NCI-H2081 treated with DMSO at 0.1 percent for 48 hours (cell line): ENCODE results near the gene SIGLEC6.

Experiments
- DNase-seq: peaks from one replicate; lab custom pipeline; 2025; lab: John Stamatoyannopoulos, UW

The SIGLEC6 gene

GRCh38 chr19:51473009-51473707 lies 58.3 kb downstream of the SIGLEC6 start:
- no peak for DNase-seq

DNA sequence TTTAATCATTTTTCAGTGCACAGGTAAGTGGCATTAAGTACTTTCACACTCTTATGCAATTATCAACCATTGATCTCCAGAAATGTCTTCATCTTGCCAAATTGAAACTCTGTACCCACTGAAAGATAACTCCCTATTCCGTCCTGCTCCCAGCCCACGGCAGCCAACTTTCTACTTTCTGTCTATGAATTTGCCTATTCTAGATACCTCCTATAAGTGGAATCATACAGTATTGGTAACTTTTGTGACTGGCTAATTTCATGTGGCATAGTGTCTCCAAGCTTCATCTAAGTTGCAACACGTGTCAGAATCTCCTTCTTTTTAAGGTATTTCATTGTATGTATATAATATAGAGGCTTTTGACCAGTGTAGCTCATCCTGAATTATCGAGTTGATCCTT lies 58.9 kb downstream of the SIGLEC6 start:
- no peak for DNase-seq

DNA sequence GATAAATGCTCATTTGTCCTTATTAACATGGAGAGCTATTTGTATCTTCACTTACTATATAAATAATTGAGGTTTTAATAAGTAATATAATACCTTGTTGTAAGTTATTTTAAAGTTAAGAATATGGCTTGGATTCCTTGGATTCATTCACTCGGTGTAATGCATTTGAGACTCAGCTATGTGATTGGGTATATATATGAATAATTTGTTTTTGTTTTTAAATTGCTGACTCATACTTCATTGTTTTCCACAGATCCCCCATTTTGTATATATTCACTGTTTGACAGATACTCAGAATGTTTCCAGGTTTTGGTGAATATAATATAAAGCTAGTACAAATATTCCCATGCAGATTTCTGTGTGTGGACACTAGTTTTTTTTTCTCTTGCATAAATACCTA lies 59.9 kb downstream of the SIGLEC6 start:
- DNase-seq, result no peak

DNA sequence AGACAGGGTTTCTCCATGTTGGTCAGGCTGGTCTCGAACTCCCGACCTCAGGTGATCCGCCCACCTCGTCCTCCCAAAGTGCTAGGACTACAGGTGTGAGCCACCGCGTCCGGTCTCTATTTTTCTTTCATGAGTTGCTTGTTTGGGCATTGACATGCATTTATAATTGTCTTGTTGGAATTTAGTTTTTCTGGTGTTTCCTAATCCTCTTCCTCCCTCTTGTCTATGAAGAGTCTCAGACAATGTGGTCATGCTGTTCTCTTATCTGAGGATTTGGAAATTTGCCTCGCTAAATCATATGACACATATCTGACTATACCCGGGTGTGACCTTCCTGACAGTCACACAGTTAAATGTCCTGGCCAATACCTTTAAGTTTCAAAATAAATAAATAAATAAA lies 60.5 kb downstream of the SIGLEC6 start:
- no peak for DNase-seq

DNA sequence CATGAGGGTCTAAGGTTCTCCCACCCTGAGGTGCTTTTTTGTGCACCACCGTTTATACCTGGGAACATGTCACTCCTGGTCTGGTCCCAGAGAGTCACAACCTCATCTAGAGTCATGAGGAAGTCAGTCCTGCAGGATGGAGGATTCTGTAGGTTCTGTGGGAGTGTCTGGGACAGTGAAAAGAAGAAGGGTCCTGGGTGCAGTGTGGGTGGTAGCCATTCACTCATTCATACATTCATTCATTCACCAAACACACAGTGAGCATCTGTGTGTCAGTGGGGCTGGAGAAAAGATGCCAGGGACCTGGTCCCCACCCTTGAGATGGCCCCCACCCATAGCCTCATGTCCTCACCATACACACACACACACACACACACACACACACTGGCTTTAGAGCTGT lies 61.8 kb downstream of the SIGLEC6 start:
- no peak for DNase-seq

GRCh38 chr19:51469162-51469561 lies 62.3 kb downstream of the SIGLEC6 start:
- no peak for DNase-seq

DNA sequence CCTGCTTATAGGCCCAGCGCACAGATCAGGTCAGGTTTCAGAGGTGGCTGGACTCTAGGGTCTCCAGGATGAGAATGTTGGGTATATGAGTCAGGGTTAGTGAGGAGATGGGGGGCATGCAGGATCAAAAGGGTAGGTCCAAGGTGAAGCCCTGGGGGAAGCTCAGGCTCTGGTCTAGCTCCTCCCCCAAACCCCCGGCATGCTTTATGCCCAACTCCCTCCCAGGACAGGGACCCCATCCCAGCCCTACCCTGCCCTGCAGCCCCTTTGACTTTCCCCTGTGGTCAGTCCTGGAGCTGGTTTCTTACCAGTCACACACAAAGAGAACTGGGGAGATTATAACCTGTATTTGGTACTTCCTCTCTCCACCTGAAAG lies 62.9 kb downstream of the SIGLEC6 start:
- DNase-seq, result no peak

DNA sequence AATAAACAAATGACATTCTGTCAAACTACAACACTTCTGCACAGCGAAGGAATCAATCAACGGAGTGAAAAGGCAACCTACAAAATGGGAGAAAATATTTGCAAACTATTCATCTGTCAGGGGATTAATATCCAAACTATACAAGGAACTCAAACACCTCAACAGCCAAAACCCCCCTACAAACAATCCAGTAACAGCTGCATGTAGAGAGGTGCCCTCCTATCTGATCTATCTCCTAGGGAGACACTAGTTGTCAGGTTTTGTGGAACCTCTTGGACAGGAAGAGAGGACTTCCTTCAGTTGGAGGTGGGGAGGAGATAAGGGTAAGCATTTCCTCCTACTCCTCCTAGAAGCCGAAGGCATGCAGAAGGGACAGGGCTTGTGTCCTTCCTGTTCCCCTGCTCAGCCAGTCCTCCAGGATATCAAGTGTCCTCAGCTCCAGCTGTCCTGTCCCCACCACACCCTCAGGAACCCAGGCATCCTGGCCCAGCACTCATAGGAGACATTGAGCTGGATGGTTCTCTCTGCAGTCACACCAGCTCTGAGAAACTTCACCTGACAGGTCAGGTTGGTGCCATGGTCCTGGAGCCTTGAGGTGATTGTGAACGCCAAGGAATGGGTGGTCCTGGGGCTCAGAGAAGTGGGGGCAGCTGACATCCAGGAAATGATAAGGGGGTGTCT lies 63.5 kb downstream of the SIGLEC6 start:
- DNase-seq, result no peak
